ENCODE results near the gene GET4.

- TF ChIP-seq SUZ12 (IDR thresholded peaks at IDR 0.05): no peak
- no peak for TF ChIP-seq SP1 (IDR thresholded peaks at IDR 0.05)
- TF ChIP-seq PKNOX1 (IDR thresholded peaks at IDR 0.05): no peak
- TF ChIP-seq HDGF (IDR thresholded peaks at IDR 0.05; ENCODE audit: borderline replicate concordance): no peak
- no peak for TF ChIP-seq FOXM1 (IDR thresholded peaks at IDR 0.05; ENCODE audit: borderline replicate concordance)
- no peak for TF ChIP-seq ELF4 (IDR thresholded peaks at IDR 0.05)
- no peak for TF ChIP-seq NFRKB (IDR thresholded peaks at IDR 0.05)
- no peak for TF ChIP-seq CTBP1 (IDR thresholded peaks at IDR 0.05; ENCODE audit: borderline replicate concordance)
- no peak for TF ChIP-seq TARDBP (IDR thresholded peaks at IDR 0.05)
- no peak for TF ChIP-seq BHLHE40 (IDR thresholded peaks at IDR 0.05; ENCODE audit: borderline replicate concordance)
- TF ChIP-seq LEF1 (IDR thresholded peaks at IDR 0.05; ENCODE audit: borderline replicate concordance): no peak
- TF ChIP-seq FOXA1 (IDR thresholded peaks at IDR 0.05): no peak
- TF ChIP-seq ZNF384 (IDR thresholded peaks at IDR 0.05): no peak
- no peak for TF ChIP-seq L3MBTL2 (conservative IDR thresholded peaks at IDR 0.05)
Measured at GRCh38 chr7:840001-840600, 36.3 kb upstream of the GET4 start.

Data from HEK293T (cell line).